ENCODE measurements around the gene ARHGAP22. TPM values are rescaled to one million over a fixed set of nuclear protein-coding genes. Genes with fewer than 3 reads are reported as not detected.

The ARHGAP22 gene
- polyA plus RNA-seq, 1 of the 3 experiments (the other 2 are of a cell fraction), result 12.4 TPM

GRCh38 chr10:48430402-48430993 is 174.4 kb downstream of the ARHGAP22 start:
- no peak for DNase-seq
- H3K9me2 ChIP-seq, result no peaks in the 10 kb centered on the region
- POLR2A ChIA-PET, result no interaction called here
- 96% methylated on average over 4 of the region's 4 CpGs for WGBS (ENCODE audit: low lambda C conversion rate)
- CTCF ChIA-PET, result interaction anchor here (1.0 kb wide), 1 partner anchor 225 kb away, joined by 3 read pairs; no protein-coding TSS in a partner anchor
- TF ChIP-seq NRF1 (IDR thresholded peaks at IDR 0.05; ENCODE audit: low read depth, low read length) (no peak), CTCF (IDR thresholded peaks at IDR 0.05) (no peak), PBX3 (IDR thresholded peaks at IDR 0.05) (no peak), RXRA (IDR thresholded peaks at IDR 0.05; ENCODE audit: borderline replicate concordance, low read depth) (no peak), TCF12 (IDR thresholded peaks at IDR 0.05) (no peak), YY1 (IDR thresholded peaks at IDR 0.05; ENCODE audit: low read depth) (no peak), MAX (IDR thresholded peaks at IDR 0.05; ENCODE audit: low read depth) (no peak), RAD21 (IDR thresholded peaks at IDR 0.05; ENCODE audit: low read length) (no peak), ZBTB33 (IDR thresholded peaks at IDR 0.05; ENCODE audit: borderline replicate concordance, low read depth) (no peak), USF2 (IDR thresholded peaks at IDR 0.05; ENCODE audit: borderline replicate concordance, low read depth, low read length) (no peak)
- no peak overlapping the region for H3K4me3 ChIP-seq (ENCODE audit: low read depth in 2 of 2, low read length in 1 of 2)
- no peaks in the 10 kb centered on the region for H3K27me3 ChIP-seq (ENCODE audit: insufficient read depth)
- H3F3A ChIP-seq (replicated peaks; ENCODE audit: insufficient read depth), result peaks cover 8% of the 10 kb centered on the region
- no peak overlapping the region for H3K27ac ChIP-seq (ENCODE audit: low read depth in 2 of 2, low read length in 1 of 2)
- H3K9ac ChIP-seq, result no peak overlapping the region
- H3K4me2 ChIP-seq, result no peak overlapping the region
- H3K9me3 ChIP-seq, result no peaks in the 10 kb centered on the region
- no peaks in the 10 kb centered on the region; the same call in 1 of the 2 replicates for H3K79me2 ChIP-seq (ENCODE audit: insufficient read depth)
- H3K4me1 ChIP-seq (ENCODE audit: control insufficient read depth in 1 of 2, insufficient read depth in 2 of 2, low read depth in 1 of 2, low read length in 1 of 2), result no peaks in the 10 kb centered on the region
- H4K20me1 ChIP-seq (ENCODE audit: insufficient read depth), result no peaks in the 10 kb centered on the region
- H2AFZ ChIP-seq (ENCODE audit: low read depth), result no peak overlapping the region
- peaks cover 62 to 67% of the 10 kb centered on the region in 2 experiments for H3K36me3 ChIP-seq (replicated peaks in 1 of 2; ENCODE audit: control insufficient read depth in 1 of 2, insufficient read depth in 2 of 2, low read length in 1 of 2)

- Histone ChIP-seq H3K27ac (ENCODE audit: low read depth in 2 of 2, low read length in 1 of 2) (no peak overlapping the region), H3K36me3 (replicated peaks in 1 of 2; ENCODE audit: control insufficient read depth in 1 of 2, insufficient read depth in 2 of 2, low read length in 1 of 2) (peaks cover 56 to 68% of the 10 kb centered on the region in 2 experiments), H4K20me1 (ENCODE audit: insufficient read depth) (no peaks in the 10 kb centered on the region), H3K79me2 (ENCODE audit: insufficient read depth) (no peaks in the 10 kb centered on the region; the same call in 1 of the 2 replicates), H3K9me2 (no peaks in the 10 kb centered on the region), H3K4me3 (ENCODE audit: low read depth in 2 of 2, low read length in 1 of 2) (no peak overlapping the region), H3K4me2 (no peak overlapping the region), H3F3A (replicated peaks; ENCODE audit: insufficient read depth) (peaks cover 6% of the 10 kb centered on the region), H3K9me3 (no peaks in the 10 kb centered on the region), H2AFZ (ENCODE audit: low read depth) (no peak overlapping the region), H3K4me1 (ENCODE audit: control insufficient read depth in 1 of 2, insufficient read depth in 2 of 2, low read depth in 1 of 2, low read length in 1 of 2) (no peaks in the 10 kb centered on the region), H3K27me3 (ENCODE audit: insufficient read depth) (no peaks in the 10 kb centered on the region), H3K9ac (no peak overlapping the region)
- ChIA-PET POLR2A (no interaction called here), CTCF (no interaction called here)
- DNase-seq, result no peak
- no peak for TF ChIP-seq MAX (IDR thresholded peaks at IDR 0.05; ENCODE audit: low read depth)
- TF ChIP-seq NRF1 (IDR thresholded peaks at IDR 0.05; ENCODE audit: low read depth, low read length), result no peak
- TF ChIP-seq USF2 (IDR thresholded peaks at IDR 0.05; ENCODE audit: borderline replicate concordance, low read depth, low read length), result no peak
- TF ChIP-seq TAF1 (IDR thresholded peaks at IDR 0.05; ENCODE audit: borderline replicate concordance, low read depth, low read length), result no peak
- TF ChIP-seq MEF2A (IDR thresholded peaks at IDR 0.05; ENCODE audit: borderline replicate concordance, low read depth), result no peak
- no peak for TF ChIP-seq POLR2AphosphoS5 (IDR thresholded peaks at IDR 0.05; ENCODE audit: low read depth, low read length)
- WGBS (ENCODE audit: low lambda C conversion rate), result 90% methylated on average over 1 of the region's 1 CpG
Observed at GRCh38 chr10:48429309-48429708, 175.6 kb downstream of the ARHGAP22 start.
